Thyroid gland (tissue), 4 donors: ENCODE measurements around the gene TBC1D5.

Source experiments
- POLR2A ChIP-seq, 2 donors: fragments of 450-650 bp; IDR thresholded peaks; one replicate each; pipeline ENCODE4 v1.6.1; 2017; ENCODE audit warnings: antibody characterized with exemption in 2 of 2, mild to moderate bottlenecking in 2 of 2, moderate library complexity in 1 of 2
- TF ChIP-seq, protein P1 (sequence below), 6 experiments: fragments of 200-600 bp in 3 of 6; fragments of 450-650 bp in 3 of 6; sonication (generic) in 3 of 6; IDR thresholded peaks; one replicate each; pipeline ENCODE4 v1.5.1; 2016 to 2019; ENCODE audit warnings: antibody characterized with exemption in 6 of 6, mild to moderate bottlenecking in 2 of 6, inconsistent platforms in 1 of 6, moderate library complexity in 1 of 6

DNA sequence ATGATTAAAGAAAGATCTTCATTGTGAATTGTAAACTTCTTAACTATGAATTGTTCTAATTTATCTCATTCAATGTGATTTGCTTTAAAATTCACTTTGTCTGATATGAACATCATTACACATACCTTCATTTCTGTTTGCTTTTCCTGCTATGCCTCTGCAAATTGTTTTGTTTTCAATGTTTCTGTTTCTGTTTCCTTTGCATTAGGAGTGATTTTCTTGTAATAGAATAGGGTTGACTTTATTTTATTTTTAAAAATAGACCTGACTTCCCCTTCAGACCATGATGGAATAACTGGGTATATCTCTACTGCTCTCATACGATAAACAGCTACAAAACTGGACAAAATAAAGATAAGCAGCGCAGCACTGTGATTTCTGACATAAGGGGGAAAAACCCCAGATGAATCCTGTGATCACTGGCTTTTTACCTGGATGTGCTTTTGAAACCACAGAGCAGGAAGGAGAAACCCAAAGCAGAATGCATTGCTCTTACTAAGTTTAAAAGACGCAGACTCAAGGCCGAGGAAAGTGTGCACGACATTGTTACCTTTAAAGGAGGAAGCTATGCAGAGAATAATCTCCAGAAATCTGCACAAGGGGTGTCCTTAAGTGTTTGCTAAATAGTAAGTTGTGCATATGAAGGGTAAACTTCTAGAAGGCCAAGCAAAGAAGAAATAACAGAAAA is 420.2 kb downstream of the TBC1D5 start:
- TF ChIP-seq, protein P1, sequence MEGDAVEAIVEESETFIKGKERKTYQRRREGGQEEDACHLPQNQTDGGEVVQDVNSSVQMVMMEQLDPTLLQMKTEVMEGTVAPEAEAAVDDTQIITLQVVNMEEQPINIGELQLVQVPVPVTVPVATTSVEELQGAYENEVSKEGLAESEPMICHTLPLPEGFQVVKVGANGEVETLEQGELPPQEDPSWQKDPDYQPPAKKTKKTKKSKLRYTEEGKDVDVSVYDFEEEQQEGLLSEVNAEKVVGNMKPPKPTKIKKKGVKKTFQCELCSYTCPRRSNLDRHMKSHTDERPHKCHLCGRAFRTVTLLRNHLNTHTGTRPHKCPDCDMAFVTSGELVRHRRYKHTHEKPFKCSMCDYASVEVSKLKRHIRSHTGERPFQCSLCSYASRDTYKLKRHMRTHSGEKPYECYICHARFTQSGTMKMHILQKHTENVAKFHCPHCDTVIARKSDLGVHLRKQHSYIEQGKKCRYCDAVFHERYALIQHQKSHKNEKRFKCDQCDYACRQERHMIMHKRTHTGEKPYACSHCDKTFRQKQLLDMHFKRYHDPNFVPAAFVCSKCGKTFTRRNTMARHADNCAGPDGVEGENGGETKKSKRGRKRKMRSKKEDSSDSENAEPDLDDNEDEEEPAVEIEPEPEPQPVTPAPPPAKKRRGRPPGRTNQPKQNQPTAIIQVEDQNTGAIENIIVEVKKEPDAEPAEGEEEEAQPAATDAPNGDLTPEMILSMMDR (IDR thresholded peaks at IDR 0.05): no peak
- TF ChIP-seq POLR2A (IDR thresholded peaks at IDR 0.05): no peak
